Pancreas (tissue), 10 donors: ENCODE measurements around the gene USP13. TPM values are rescaled to one million over a fixed set of nuclear protein-coding genes. Genes with fewer than 3 reads are reported as not detected.
A peak's percentile ranks its signal among the peaks of the same experiment; 100 is the strongest.

Experiments used
- ATAC-seq, 4 donors: fragments of 200-7000 bp; cut with Tn5 transposase; one replicate each; pipeline versions ENCODE4 v1.8.0 to v1.9.1; 2020; ENCODE audit warnings: mild to moderate bottlenecking in 4 of 4, moderate library complexity in 4 of 4
- DNase-seq, 6 donors: peaks; one replicate each; pipeline ENCODE4 v3.0.0-alpha.2; 2020
- FAIRE-seq: peaks from 2 replicates; lab custom pipeline; 2012; peaks lifted over from hg19 to GRCh38; lab: Jason Lieb, UNC
- H3K27ac ChIP-seq, 4 donors: fragments of 200-600 bp; sonication (generic); 1 replicate in 3 of 4; 2 replicates in 1 of 4; pipeline versions ENCODE4 v1.5.0 to v1.8.0; 2020
- H3K27me3 ChIP-seq, 4 donors: fragments of 200-600 bp; one replicate each; pipeline ENCODE4 v1.8.0; 2021
- H3K36me3 ChIP-seq, 3 donors: fragments of 200-600 bp; sonication (generic) in 1 of 3; one replicate each; pipeline versions ENCODE4 v1.5.0 to v1.8.0; 2020 to 2021
- H3K4me1 ChIP-seq, 3 donors: fragments of 200-600 bp; one replicate each; pipeline ENCODE4 v1.8.0; 2021
- H3K4me3 ChIP-seq, 4 donors: fragments of 200-600 bp; sonication (generic) in 2 of 4; one replicate each; pipeline versions ENCODE4 v1.5.0 to v1.8.0; 2020 to 2021
- H3K9me3 ChIP-seq, 4 donors: fragments of 200-600 bp; one replicate each; pipeline ENCODE4 v1.8.0; 2021
- CTCF ChIP-seq, 4 donors: fragments of 200-600 bp; sonication (generic) in 3 of 4; IDR thresholded peaks; one replicate each; pipeline versions ENCODE4 v1.5.0 to v1.8.0; 2021; ENCODE audit warnings: antibody characterized with exemption in 4 of 4
- WGBS, 2 donors: extraction: QIAGEN DNeasy Blood & Tissue Kit; methylation state at CpG; one replicate each; pipeline ENCODE4 v1.1.7; 2013; 5-methylcytosine and 5-hydroxymethylcytosine counted together
- intact Hi-C, 3 donors: fragments of 100-400 bp; cut with DNase I; formaldehyde crosslinking; loops; one replicate each; pipeline versions ENCODE4 v1.11.1 to v1.14.2; 2022
- polyA plus RNA-seq, 2 donors: library from polyadenylated mRNA; stranded (reverse); fragments of 200-250 nt; gene quantifications; one replicate each; pipeline ENCODE4 v1.2.3, GENCODE V29; 2013
- total RNA-seq, 6 donors: library from RNA; stranded (reverse); fragmentation: NEBNext Ultra II Directional in 4 of 6; extraction: Animal tissue kit (Norgen Biotek cat#: 25700) in 4 of 6; gene quantifications; one replicate each; pipeline versions ENCODE4 v1.2.1 to v1.2.4, GENCODE V29; 2021 to 2023
- donor health status: healthy with polysubstance abuse.
- donor health status: DM: no; HTN: no; CAD: no; lungs with moderate emphysema.
- donor health status: DM: no; HTN: no; CAD: no.
- donor health status: control.
- donor health status: control.
- donor health status: Bipolar disorder and iron deficiency.
- donor health status: DM: yes; HTN: yes; CAD: no.
- donor health status: DM: no; HTN: no; CAD: no.
- donor health status: DM: no; HTN: no; CAD: no.
- donor health status: DM: yes; HTN: yes; CAD: no.

Gene USP13
- total and polyA plus RNA-seq, 8 donors, result 1.1 to 6.1 (median 4.8) TPM

GRCh38 chr3:179743913-179744312, 91.1 kb downstream of the USP13 start:
- FAIRE-seq, result no peak
- DNase-seq, result no peak
- Histone ChIP-seq H3K4me1 (no peaks in the 10 kb centered on the region), H3K9me3 (no peaks in the 10 kb centered on the region), H3K4me3 (no peak overlapping the region), H3K27me3 (no peaks in the 10 kb centered on the region), H3K27ac (no peak overlapping the region), H3K36me3 (peaks cover 0 to 9% (median 0%) of the 10 kb centered on the region in 3 donors)
- intact Hi-C loops, result no loop called here
- WGBS, 2 donors, result 86 to 93% methylated on average over 2 of the region's 2 CpGs
- no peak for TF ChIP-seq CTCF (IDR thresholded peaks at IDR 0.05)
- no peak for ATAC-seq

GRCh38 chr3:179744667-179745066, 91.8 kb downstream of the USP13 start:
- Histone ChIP-seq H3K27ac (no peak overlapping the region), H3K9me3 (no peaks in the 10 kb centered on the region), H3K4me1 (no peaks in the 10 kb centered on the region), H3K27me3 (no peaks in the 10 kb centered on the region), H3K36me3 (peaks cover 0 to 9% (median 0%) of the 10 kb centered on the region in 3 donors), H3K4me3 (no peak overlapping the region)
- TF ChIP-seq CTCF (IDR thresholded peaks at IDR 0.05), result no peak
- WGBS, 2 donors, result 93 to 96% methylated on average over 5 of the region's 5 CpGs
- ATAC-seq, result no peak
- no peak for DNase-seq
- intact Hi-C loops, result no loop called here
- FAIRE-seq, result no peak

- no peaks in the 10 kb centered on the region for H3K9me3 ChIP-seq
- 92 to 96% methylated on average over 4 of the region's 4 CpGs for WGBS, 2 donors
- no peak overlapping the region for H3K27ac ChIP-seq
- H3K4me3 ChIP-seq, result no peak overlapping the region
- DNase-seq (no peak), FAIRE-seq (no peak), ATAC-seq (no peak)
- no peak for TF ChIP-seq CTCF (IDR thresholded peaks at IDR 0.05)
- no peaks in the 10 kb centered on the region for H3K4me1 ChIP-seq
- intact Hi-C loops, result no loop called here
- H3K27me3 ChIP-seq, result no peaks in the 10 kb centered on the region
- H3K36me3 ChIP-seq, result peaks cover 0 to 9% (median 0%) of the 10 kb centered on the region in 3 donors
Measured at GRCh38 chr3:179745079-179745478, 92.2 kb downstream of the USP13 start.

GRCh38 chr3:179745716-179746115, 92.9 kb downstream of the USP13 start:
- Histone ChIP-seq H3K27me3 (no peaks in the 10 kb centered on the region), H3K9me3 (no peaks in the 10 kb centered on the region), H3K36me3 (peaks cover 0 to 9% (median 0%) of the 10 kb centered on the region in 3 donors), H3K27ac (no peak overlapping the region), H3K4me3 (no peak overlapping the region), H3K4me1 (no peaks in the 10 kb centered on the region)
- FAIRE-seq, result no peak
- no peak for TF ChIP-seq CTCF (IDR thresholded peaks at IDR 0.05)
- intact Hi-C loops, result no loop called here
- no peak for ATAC-seq
- WGBS, 2 donors, result 80 to 81% methylated on average over 5 of the region's 5 CpGs
- DNase-seq, result no peak

GRCh38 chr3:179750720-179751328, 98.0 kb downstream of the USP13 start:
- WGBS, 2 donors, result 46 to 49% methylated on average over 6 of the region's 6 CpGs
- TF ChIP-seq CTCF (IDR thresholded peaks at IDR 0.05), result peak in 2 of 4 donors; percentile 33 to 43
- Histone ChIP-seq H3K27me3 (no peaks in the 10 kb centered on the region), H3K4me3 (no peak overlapping the region), H3K4me1 (no peaks in the 10 kb centered on the region), H3K36me3 (no peaks in the 10 kb centered on the region), H3K9me3 (no peaks in the 10 kb centered on the region), H3K27ac (no peak overlapping the region)
- intact Hi-C loops, result no loop called here
- FAIRE-seq, result no peak
- no peak for DNase-seq
- peak in 3 of 4 donors; percentile 56 to 59 (median 56) for ATAC-seq
